Activated CD8-positive, alpha-beta memory T cell treated with anti-CD3 and anti-CD28 coated beads for 4 hours (primary cell): ENCODE measurements around the gene GLMN.

Experiments
- DNase-seq, 2 donors: peaks; one replicate each; pipeline ENCODE4 v3.0.0-alpha.2; 2020; ENCODE audit warnings: low read depth in 2 of 2

GLMN gene

GRCh38 chr1:92298573-92299476 lies at the start of gene GLMN, which contains the start of gene RPAP2:
Gene GLMN (minus strand): TSS chr1:92298987. CDS start chr1:92297999, 988 bp downstream.
Gene RPAP2 (plus strand): TSS chr1:92299059. CDS start chr1:92299074, 15 bp downstream.
- DNase-seq, result peak; percentile 36 to 46

- no peak for DNase-seq
These were observed 48.3 kb upstream of the GLMN start for GRCh38 chr1:92346866-92347640.

GRCh38 chr1:92343061-92343460 lies 44.3 kb upstream of the GLMN start:
- DNase-seq, result no peak

GRCh38 chr1:92342401-92342800 lies 43.6 kb upstream of the GLMN start:
- no peak for DNase-seq

- no peak for DNase-seq
These were observed 41.4 kb upstream of the GLMN start for GRCh38 chr1:92340154-92340553.

- no peak for DNase-seq
These were observed 34.9 kb upstream of the GLMN start for GRCh38 chr1:92333668-92334067.

GRCh38 chr1:92329347-92330129 lies 30.8 kb upstream of the GLMN start:
- no peak for DNase-seq

- no peak for DNase-seq
These were observed 29.0 kb upstream of the GLMN start for GRCh38 chr1:92327794-92328193.

- DNase-seq, result no peak
These were observed 27.9 kb upstream of the GLMN start for GRCh38 chr1:92326681-92327080.

- no peak for DNase-seq
These were observed 26.0 kb upstream of the GLMN start for GRCh38 chr1:92324784-92325183.

- no peak for DNase-seq
These were observed 25.0 kb upstream of the GLMN start for GRCh38 chr1:92323473-92324453.

GRCh38 chr1:92317836-92318493 lies 19.2 kb upstream of the GLMN start:
- no peak for DNase-seq

GRCh38 chr1:92315766-92316599 lies 17.2 kb upstream of the GLMN start:
- no peak for DNase-seq

GRCh38 chr1:92314024-92314423 lies 15.2 kb upstream of the GLMN start:
- no peak for DNase-seq

GRCh38 chr1:92310185-92310597 lies 11.4 kb upstream of the GLMN start:
- DNase-seq, result no peak

- no peak for DNase-seq
These were observed 9.2 kb upstream of the GLMN start for GRCh38 chr1:92307980-92308379.

GRCh38 chr1:92306020-92306419 lies 7.2 kb upstream of the GLMN start:
- no peak for DNase-seq

- DNase-seq, result no peak
These were observed 2.2 kb upstream of the GLMN start for GRCh38 chr1:92301021-92301420.

GRCh38 chr1:92299477-92300150 lies 827 bp upstream of the GLMN start:
- DNase-seq, result no peak
